ENCODE results near the gene TRPM2. TPM values are rescaled to one million over a fixed set of nuclear protein-coding genes. Genes with fewer than 3 reads are reported as not detected.

Gene TRPM2
- total RNA-seq, 3 donors from 2014 or later = 1.5 to 10.3 (median 7.2) TPM

GRCh38 chr21:44437371-44437695, 83.9 kb downstream of the TRPM2 start:
- TF ChIP-seq CTCF (IDR thresholded peaks at IDR 0.05) = no peak
- no peaks in the 10 kb centered on the region for H3K36me3 ChIP-seq (ENCODE audit: low read depth)
- DNase-seq (peak in 1 of 3 donors; percentile 13), ATAC-seq (no peak)
- no peak overlapping the region for H3K4me3 ChIP-seq
- H3K9me3 ChIP-seq = no peaks in the 10 kb centered on the region
- H3K4me1 ChIP-seq (ENCODE audit: low read depth) = no peaks in the 10 kb centered on the region
- intact Hi-C loops (cut with DNase I, micrococcal nuclease) = no loop called here

- DNase-seq (peak in 2 of 3 donors; percentile 14 to 38), ATAC-seq (no peak)
- Histone ChIP-seq H3K9me3 (no peaks in the 10 kb centered on the region), H3K4me3 (no peak overlapping the region), H3K4me1 (ENCODE audit: low read depth) (no peaks in the 10 kb centered on the region), H3K36me3 (ENCODE audit: low read depth) (no peaks in the 10 kb centered on the region)
- TF ChIP-seq CTCF (IDR thresholded peaks at IDR 0.05) = no peak
- intact Hi-C loops (cut with DNase I, micrococcal nuclease) = no loop called here
Observed at GRCh38 chr21:44437696-44438431, 84.4 kb downstream of the TRPM2 start.

- ATAC-seq (peak; percentile 71), DNase-seq (peak; percentile 29 to 57 (median 53))
- no peaks in the 10 kb centered on the region for H3K4me1 ChIP-seq (ENCODE audit: low read depth)
- intact Hi-C loops (cut with DNase I, micrococcal nuclease) = no loop called here
- H3K4me3 ChIP-seq = no peak overlapping the region
- TF ChIP-seq CTCF (IDR thresholded peaks at IDR 0.05) = no peak
- no peaks in the 10 kb centered on the region for H3K9me3 ChIP-seq
- H3K36me3 ChIP-seq (ENCODE audit: low read depth) = no peaks in the 10 kb centered on the region
Observed at GRCh38 chr21:44438531-44439210, 85.2 kb downstream of the TRPM2 start.

GRCh38 chr21:44439211-44439600, 85.8 kb downstream of the TRPM2 start:
- TF ChIP-seq CTCF (IDR thresholded peaks at IDR 0.05) = no peak
- Histone ChIP-seq H3K9me3 (no peaks in the 10 kb centered on the region), H3K4me1 (ENCODE audit: low read depth) (no peaks in the 10 kb centered on the region), H3K36me3 (ENCODE audit: low read depth) (no peaks in the 10 kb centered on the region), H3K4me3 (no peak overlapping the region)
- DNase-seq = peak in 1 of 3 donors; percentile 25
- intact Hi-C loops (cut with DNase I, micrococcal nuclease) = no loop called here
- ATAC-seq = no peak

- ATAC-seq (no peak), DNase-seq (peak in 1 of 3 donors; percentile 37)
- Histone ChIP-seq H3K9me3 (no peaks in the 10 kb centered on the region), H3K4me1 (ENCODE audit: low read depth) (no peaks in the 10 kb centered on the region), H3K4me3 (no peak overlapping the region), H3K36me3 (ENCODE audit: low read depth) (no peaks in the 10 kb centered on the region)
- TF ChIP-seq CTCF (IDR thresholded peaks at IDR 0.05) = no peak
- intact Hi-C loops (cut with DNase I, micrococcal nuclease) = no loop called here
Observed at GRCh38 chr21:44440241-44441040, 87.0 kb downstream of the TRPM2 start.

Data from mucosa of descending colon (tissue), 3 donors.